HG02970 (cell line): Measurements from ENCODE around the gene USP24.
"Not testable (repeated sequence)": the region's sequence is repeated elsewhere in the genome, so short reads cannot be mapped to it uniquely, and the experiment has no call there.

ENCODE experiments used
- ATAC-seq: cut with Tn5 transposase; IDR thresholded peaks from one replicate; pipeline ENCODE4 v1.9.1; 2021; ENCODE audit warnings: mild to moderate bottlenecking, moderate library complexity, moderate number of reproducible peaks; ENCODE audit not compliant: unreplicated experiment, low FRiP score

USP24 gene

DNA sequence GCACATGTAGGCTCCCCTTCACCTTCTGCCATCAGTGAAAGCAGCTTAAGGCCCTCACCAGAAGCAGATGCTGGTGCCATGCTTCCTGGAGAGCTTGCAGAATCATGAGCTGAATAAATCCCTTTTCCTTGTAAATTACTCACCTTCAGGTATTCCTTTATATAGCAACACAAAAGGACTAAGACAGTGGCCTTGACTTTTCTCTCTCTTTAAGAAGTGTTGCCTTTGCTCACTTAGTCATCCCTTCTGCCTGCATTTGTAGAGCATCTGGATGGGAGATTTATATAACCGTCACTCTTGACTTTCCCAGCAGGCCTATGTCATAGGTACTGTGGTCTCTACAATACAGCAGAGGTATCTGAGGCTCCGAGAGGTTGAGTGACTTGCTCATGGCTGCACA, 172.2 kb downstream of the USP24 start:
- ATAC-seq: no peak

DNA sequence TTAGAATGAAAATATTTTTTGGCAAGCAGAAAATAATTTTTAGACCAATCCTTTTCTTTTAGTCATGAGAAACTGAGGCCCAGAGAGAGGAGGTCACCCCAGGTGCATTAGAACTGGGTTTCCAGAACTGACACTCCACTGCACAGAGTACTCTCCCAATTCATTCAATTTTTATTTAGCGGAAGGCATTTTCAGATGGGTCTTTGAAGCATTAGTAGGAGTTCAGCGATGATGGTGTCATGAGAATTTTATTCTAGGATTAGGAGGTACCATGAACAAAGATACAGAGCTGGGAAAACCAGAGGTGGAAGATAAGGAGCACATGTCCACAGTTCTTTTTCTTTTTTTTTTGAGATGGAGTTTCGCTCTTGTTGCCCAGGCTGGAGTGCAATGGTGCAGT, 173.6 kb downstream of the USP24 start:
- no peak for ATAC-seq

DNA sequence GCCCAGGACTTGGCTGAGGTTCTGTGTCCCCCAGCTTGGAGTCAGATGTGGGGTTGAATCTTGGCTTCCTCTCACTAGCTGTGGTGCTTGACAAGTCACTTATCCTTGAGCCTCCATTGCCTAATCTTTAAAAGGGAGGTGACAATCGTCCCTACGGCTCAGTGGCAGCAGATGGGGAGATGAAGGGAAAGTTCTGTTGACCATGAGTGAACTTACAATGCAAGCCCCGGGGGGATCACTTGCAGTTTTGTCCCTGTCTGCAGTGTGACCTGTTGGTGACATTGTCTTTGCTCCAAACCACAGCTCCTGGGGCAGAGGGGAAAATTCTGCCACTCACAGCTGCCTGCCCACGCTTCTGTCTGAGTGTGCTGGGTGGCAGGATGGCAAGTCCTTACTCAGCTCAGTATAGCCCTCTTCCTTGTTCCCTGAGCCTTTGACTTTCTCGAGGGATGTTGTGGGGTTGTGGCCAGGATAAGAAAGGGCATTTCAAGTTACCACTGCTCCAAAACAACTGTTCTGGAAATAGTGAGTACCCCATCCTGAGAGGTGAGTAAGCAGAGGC, 174.2 kb downstream of the USP24 start:
- ATAC-seq: no peak

GRCh38 chr1:55040083-55040932, 174.9 kb downstream of the USP24 start:
- no peak for ATAC-seq

DNA sequence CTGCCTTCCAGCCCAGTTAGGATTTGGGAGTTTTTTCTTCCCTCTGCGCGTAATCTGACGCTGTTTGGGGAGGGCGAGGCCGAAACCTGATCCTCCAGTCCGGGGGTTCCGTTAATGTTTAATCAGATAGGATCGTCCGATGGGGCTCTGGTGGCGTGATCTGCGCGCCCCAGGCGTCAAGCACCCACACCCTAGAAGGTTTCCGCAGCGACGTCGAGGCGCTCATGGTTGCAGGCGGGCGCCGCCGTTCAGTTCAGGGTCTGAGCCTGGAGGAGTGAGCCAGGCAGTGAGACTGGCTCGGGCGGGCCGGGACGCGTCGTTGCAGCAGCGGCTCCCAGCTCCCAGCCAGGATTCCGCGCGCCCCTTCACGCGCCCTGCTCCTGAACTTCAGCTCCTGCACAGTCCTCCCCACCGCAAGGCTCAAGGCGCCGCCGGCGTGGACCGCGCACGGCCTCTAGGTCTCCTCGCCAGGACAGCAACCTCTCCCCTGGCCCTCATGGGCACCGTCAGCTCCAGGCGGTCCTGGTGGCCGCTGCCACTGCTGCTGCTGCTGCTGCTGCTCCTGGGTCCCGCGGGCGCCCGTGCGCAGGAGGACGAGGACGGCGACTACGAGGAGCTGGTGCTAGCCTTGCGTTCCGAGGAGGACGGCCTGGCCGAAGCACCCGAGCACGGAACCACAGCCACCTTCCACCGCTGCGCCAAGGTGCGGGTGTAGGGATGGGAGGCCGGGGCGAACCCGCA, 175.7 kb downstream of the USP24 start, which contains the start of gene PCSK9:
TSS of gene PCSK9 (plus strand) at position 207 of the 741 bp plus-strand sequence. CDS start at position 497, 290 bp downstream.
- ATAC-seq: no peak

DNA sequence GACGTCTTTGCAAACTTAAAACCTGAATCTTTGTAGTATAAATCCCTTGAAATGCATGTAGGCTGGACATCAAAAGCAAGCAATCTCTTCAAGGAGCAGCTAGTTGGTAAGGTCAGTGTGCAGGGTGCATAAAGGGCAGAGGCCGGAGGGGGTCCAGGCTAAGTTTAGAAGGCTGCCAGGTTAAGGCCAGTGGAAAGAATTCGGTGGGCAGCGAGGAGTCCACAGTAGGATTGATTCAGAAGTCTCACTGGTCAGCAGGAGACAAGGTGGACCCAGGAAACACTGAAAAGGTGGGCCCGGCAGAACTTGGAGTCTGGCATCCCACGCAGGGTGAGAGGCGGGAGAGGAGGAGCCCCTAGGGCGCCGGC, 176.2 kb downstream of the USP24 start:
- ATAC-seq: no peak

GRCh38 chr1:55038552-55038838, 176.7 kb downstream of the USP24 start:
- ATAC-seq: no peak

GRCh38 chr1:55037733-55038551, 177.2 kb downstream of the USP24 start:
- ATAC-seq: no peak

DNA sequence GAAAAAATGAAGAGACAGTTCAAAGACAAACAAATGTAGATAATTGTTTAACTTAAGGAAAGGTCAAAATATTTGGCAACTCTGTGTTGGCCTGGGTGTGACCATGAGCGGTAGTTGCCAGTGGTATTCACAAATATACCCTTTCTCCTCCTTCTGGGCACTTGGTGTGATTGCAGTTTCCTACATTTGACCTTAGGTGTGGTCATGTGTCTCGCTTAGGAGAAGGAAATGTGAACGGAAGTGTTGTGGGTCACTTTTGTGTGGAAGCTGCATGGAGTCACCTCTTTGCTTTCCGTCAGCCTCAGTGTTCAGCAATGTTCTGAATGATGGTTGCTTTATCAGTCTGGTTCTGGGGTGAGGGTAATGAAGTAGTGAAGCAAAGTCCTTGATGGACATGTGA, 179.3 kb downstream of the USP24 start:
- no peak for ATAC-seq

DNA sequence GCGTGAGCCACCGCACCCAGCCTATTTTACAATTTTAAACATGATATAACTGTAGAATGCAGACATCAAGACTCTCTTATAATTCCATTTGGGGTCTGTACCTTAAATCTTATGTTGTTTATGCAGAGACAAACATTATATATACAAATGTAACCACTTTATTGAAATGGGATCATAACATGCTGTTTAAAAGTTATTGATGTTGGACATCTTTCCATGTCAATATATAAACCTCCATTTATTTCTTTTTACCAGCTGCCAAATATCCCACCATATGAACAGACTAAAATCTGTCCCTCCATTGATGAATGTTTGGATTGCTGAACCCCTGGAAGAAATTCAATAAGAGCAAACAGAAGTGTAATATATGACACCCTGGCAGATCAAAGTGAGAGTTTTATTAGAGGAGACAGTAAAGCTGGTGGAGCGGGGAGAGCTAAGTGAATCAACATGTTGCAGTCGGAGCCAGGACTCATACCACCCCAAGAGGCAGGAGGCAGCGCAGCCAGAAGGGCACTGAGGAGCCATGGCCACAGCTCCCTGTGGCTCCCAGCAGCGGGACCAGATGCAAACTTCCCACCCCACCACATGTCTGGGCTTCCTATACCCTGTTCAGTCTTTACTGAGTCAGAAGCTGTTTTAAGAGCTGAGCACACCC, 180.6 kb downstream of the USP24 start:
- ATAC-seq: no peak

DNA sequence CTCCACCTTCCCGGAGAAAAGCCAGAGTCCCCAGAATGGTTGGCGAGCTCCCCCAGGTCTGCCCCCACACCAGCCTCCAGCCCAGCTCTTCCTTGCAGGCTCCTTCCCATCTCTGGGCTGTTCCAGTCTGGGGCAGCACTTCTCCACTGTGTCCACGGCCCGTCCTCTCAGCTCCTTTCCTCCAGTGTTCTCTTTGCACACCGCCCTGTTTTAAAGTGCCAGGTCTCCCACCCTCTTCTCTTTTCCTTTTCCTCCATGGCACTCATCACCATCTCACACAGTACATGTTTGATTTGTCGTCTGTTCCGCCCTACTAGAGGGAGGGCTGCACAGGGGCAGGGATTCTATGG, 181.9 kb downstream of the USP24 start:
- ATAC-seq: no peak

GRCh38 chr1:55031098-55031497, 184.1 kb downstream of the USP24 start:
- not testable (repeated sequence) for ATAC-seq

GRCh38 chr1:55026682-55027081, 188.5 kb downstream of the USP24 start:
- ATAC-seq: not testable (repeated sequence)

- not testable (repeated sequence) for ATAC-seq
Measured at GRCh38 chr1:55024163-55024562, 191.0 kb downstream of the USP24 start.

DNA sequence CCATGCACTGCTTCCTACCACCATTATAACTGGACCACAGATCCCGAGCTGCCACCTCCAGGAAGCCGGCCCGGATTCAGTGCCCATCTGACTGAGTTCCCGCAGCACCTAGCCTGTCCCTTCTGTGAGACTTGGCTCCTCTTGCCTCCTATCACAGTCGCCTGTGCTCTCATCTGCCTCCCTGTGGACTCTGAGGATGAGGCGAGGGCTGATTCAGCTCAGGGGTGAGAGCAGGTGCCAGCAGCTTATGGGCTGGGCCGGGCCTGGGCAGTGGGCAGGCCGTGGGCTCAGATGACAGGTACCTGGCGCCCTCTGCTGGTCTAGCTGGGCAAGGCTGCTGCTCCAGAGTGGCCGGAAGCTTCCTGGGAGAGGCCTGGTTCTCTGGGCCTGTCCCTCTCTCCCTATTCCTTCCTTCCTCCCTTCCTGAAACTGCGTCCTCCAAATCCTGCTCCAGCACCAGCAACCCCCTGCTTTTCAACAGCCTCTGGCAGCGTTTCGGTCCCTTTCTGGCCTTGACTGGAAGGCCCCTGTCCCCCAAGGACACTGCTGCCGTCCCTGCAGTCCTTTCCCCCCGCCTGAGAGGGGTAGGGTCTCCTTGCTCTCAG, 193.1 kb downstream of the USP24 start:
- ATAC-seq: peak; percentile 56

- ATAC-seq: no peak
Measured at GRCh38 chr1:55018395-55018794, 196.8 kb downstream of the USP24 start.
